K562 (cell line): ENCODE results near the gene PSMB7. TPM values are rescaled to one million over a fixed set of nuclear protein-coding genes. Genes with fewer than 3 reads are reported as not detected.

Experiments used
- ATAC-seq: fragments of 200-7000 bp; cut with Tn5 transposase; 3 replicates; pipeline ENCODE4 v1.9.1; 2020; ENCODE audit warnings: moderate library complexity
- BruUV-seq: library from RNA; stranded (reverse); fragments of 400-500 nt; replicated peaks from 2 replicates; lab custom pipeline; 2021; lab: Mats Ljungman, UMichigan
- CTCF ChIA-PET: fragments of 300-600 bp; formaldehyde crosslinking; extraction: SDS; loops from one replicate; lab custom pipeline; 2021; ENCODE audit warnings: low intra/inter-chr PET ratio; lab: Yijun Ruan, JAX
- POLR2A ChIA-PET: fragments of 300-600, 350-650 bp; sonication (Branson Sonifier 250); formaldehyde crosslinking; extraction: SDS; loops from one replicate; lab custom pipeline; 2021; ENCODE audit warnings: antibody characterized with exemption, inconsistent platforms; lab: Yijun Ruan, JAX
- DNase-seq, 4 experiments: peaks; one replicate each; pipeline versions ENCODE4 v3.0.0 to v3.0.0-alpha.2; 2011 to 2018; ENCODE audit warnings: low spot score in 3 of 4, mixed read lengths in 3 of 4; ENCODE audit errors: extremely low read depth in 1 of 4
- FAIRE-seq: peaks from 2 replicates; lab custom pipeline; 2011; peaks lifted over from hg19 to GRCh38; lab: Jason Lieb, UNC
- H2AFZ ChIP-seq: 2 replicates; pipeline ENCODE4 v1.6.0; 2011; ENCODE audit warnings: low read depth, low read length, control low read depth, inconsistent platforms
- H3K27ac ChIP-seq: fragments of 200-600 bp; 3 replicates; pipeline ENCODE4 v1.8.0; 2011; ENCODE audit warnings: low read depth, mild to moderate bottlenecking, control low read depth, inconsistent platforms, low read length, moderate library complexity, mixed read lengths; ENCODE audit errors: extremely low read depth
- H3K27me3 ChIP-seq, 2 experiments: fragments of 300-600 bp in 1 of 2; 2 replicates in 1 of 2; 3 replicates in 1 of 2; pipeline versions ENCODE4 v1.6.0 to v1.8.0; 2011; ENCODE audit warnings: inconsistent platforms in 2 of 2, low read length in 2 of 2, mild to moderate bottlenecking in 1 of 2, mixed read lengths in 1 of 2, moderate library complexity in 1 of 2; ENCODE audit not compliant: control insufficient read depth in 2 of 2, insufficient read depth in 2 of 2
- H3K36me3 ChIP-seq: fragments of 300-600 bp; 3 replicates; pipeline ENCODE4 v1.8.0; 2011; ENCODE audit warnings: mild to moderate bottlenecking, low read length, inconsistent platforms; ENCODE audit not compliant: control insufficient read depth, insufficient read depth
- H3K4me1 ChIP-seq, 2 experiments: fragments of 200-600 bp in 1 of 2; replicated peaks in 1 of 2; 2 replicates in 1 of 2; 3 replicates in 1 of 2; pipeline versions ENCODE4 v1.5.1 to v1.8.0; 2011; ENCODE audit warnings: inconsistent platforms in 2 of 2, low read length in 2 of 2, mild to moderate bottlenecking in 1 of 2, mixed read lengths in 1 of 2, moderate library complexity in 1 of 2; ENCODE audit not compliant: control insufficient read depth in 2 of 2, insufficient read depth in 2 of 2
- H3K4me2 ChIP-seq: 2 replicates; pipeline ENCODE4 v1.6.1; 2011; ENCODE audit warnings: low read length, control low read depth, inconsistent platforms, mixed read lengths; ENCODE audit not compliant: insufficient read depth
- H3K4me3 ChIP-seq: fragments of 200-600 bp; sonication (generic), shearing (Covaris generic); 2 replicates; pipeline ENCODE4 v1.5.1; 2016; ENCODE audit warnings: control low read depth, inconsistent platforms
- H3K79me2 ChIP-seq: fragments of 200-600 bp; 3 replicates; pipeline ENCODE4 v1.8.0; 2011; ENCODE audit warnings: low read length, inconsistent platforms; ENCODE audit not compliant: control insufficient read depth, insufficient read depth
- H3K9ac ChIP-seq, 2 experiments: 2 replicates each; pipeline versions ENCODE4 v1.6.0 to v1.6.1; 2011; ENCODE audit warnings: low read depth in 2 of 2, low read length in 2 of 2, control low read depth in 1 of 2, inconsistent platforms in 1 of 2, mild to moderate bottlenecking in 1 of 2, mixed read lengths in 1 of 2; ENCODE audit not compliant: insufficient read depth in 1 of 2
- H3K9me1 ChIP-seq: one replicate; pipeline ENCODE4 v1.6.0; 2011; ENCODE audit warnings: inconsistent platforms, mild to moderate bottlenecking, low read length, moderate library complexity; ENCODE audit not compliant: control insufficient read depth, insufficient read depth
- H3K9me3 ChIP-seq: replicated peaks from 2 replicates; pipeline ENCODE4 v1.5.1; 2011; ENCODE audit warnings: low read depth, low read length, inconsistent platforms; ENCODE audit not compliant: control insufficient read depth, insufficient read depth
- H4K20me1 ChIP-seq: replicated peaks from 2 replicates; pipeline ENCODE4 v1.6.1; 2011; ENCODE audit warnings: low read length, inconsistent platforms, mixed read lengths; ENCODE audit not compliant: control insufficient read depth, insufficient read depth
- DNMT1 ChIP-seq: fragments of 450-650 bp; IDR thresholded peaks from 2 replicates; pipeline ENCODE4 v1.6.1; 2016; ENCODE audit warnings: antibody characterized with exemption, mild to moderate bottlenecking
- E2F4 ChIP-seq: sonication (generic); formaldehyde crosslinking; IDR thresholded peaks from 2 replicates; pipeline ENCODE4 v1.8.0; 2022; ENCODE audit warnings: mild to moderate bottlenecking, low read depth, missing genetic modification reagents
- ETV6 ChIP-seq, 3 experiments: fragments of 150-350 bp in 1 of 3; sonication (generic) in 1 of 3; formaldehyde crosslinking in 1 of 3; IDR thresholded peaks; 2 replicates each; pipeline versions ENCODE4 v1.6.1 to v1.8.0; 2014 to 2022; ENCODE audit warnings: borderline replicate concordance in 2 of 3, low read depth in 2 of 3, antibody characterized with exemption in 1 of 3, low read length in 1 of 3, mild to moderate bottlenecking in 1 of 3, missing genetic modification reagents in 1 of 3
- FOXK2 ChIP-seq, 2 experiments: fragments of 450-650 bp; IDR thresholded peaks in 1 of 2; conservative IDR thresholded peaks in 1 of 2; 2 replicates each; pipeline ENCODE4 v1.6.1; 2016; ENCODE audit warnings: low read depth in 2 of 2, mild to moderate bottlenecking in 1 of 2
- HLTF ChIP-seq: fragments of 450-650 bp; IDR thresholded peaks from 2 replicates; pipeline ENCODE4 v1.6.1; 2016
- TCF7 ChIP-seq: sonication (generic); IDR thresholded peaks from 2 replicates; pipeline ENCODE4 v1.6.1; 2016; ENCODE audit warnings: antibody characterized with exemption, borderline replicate concordance
- TRIM25 ChIP-seq: fragments of 450-650 bp; IDR thresholded peaks from 2 replicates; pipeline ENCODE4 v1.7.0; 2016; ENCODE audit warnings: borderline replicate concordance
- ZBED1 ChIP-seq: IDR thresholded peaks from 2 replicates; pipeline ENCODE4 v1.6.1; 2014
- ZC3H4 ChIP-seq: sonication (generic); formaldehyde crosslinking; IDR thresholded peaks from 2 replicates; pipeline ENCODE4 v1.9.0; 2021; ENCODE audit warnings: missing genetic modification reagents, borderline replicate concordance
- ZNF384 ChIP-seq: IDR thresholded peaks from 2 replicates; pipeline ENCODE4 v1.6.1; 2012; ENCODE audit warnings: low read depth, low read length, improper control_type of control experiment
- ZNF584 ChIP-seq: fragments of 200-800 bp; sonication (Bioruptor generic); IDR thresholded peaks from 2 replicates; pipeline ENCODE4 v1.6.1; 2016; ENCODE audit warnings: low read depth, mild to moderate bottlenecking, missing genetic modification characterization, missing compliant biosample characterization
- ZNF592 ChIP-seq: fragments of 450-650 bp; IDR thresholded peaks from 2 replicates; pipeline ENCODE4 v1.6.1; 2017; ENCODE audit warnings: antibody characterized with exemption, mild to moderate bottlenecking
- WGBS: fragments of 100-300 bp; shearing (Covaris generic); methylation state at CpG from one replicate; pipeline ENCODE4 v1.1.6; 2016; ENCODE audit warnings: low coverage, mixed read lengths; ENCODE audit not compliant: insufficient coverage; ENCODE audit errors: missing lambda C conversion rate; 5-methylcytosine and 5-hydroxymethylcytosine counted together
- in situ Hi-C: fragments of 300-500 bp; cut with MboI; formaldehyde crosslinking; loops from 4 replicates; pipeline ENCODE4 v1.15.0; 2018; ENCODE audit warnings: inconsistent platforms, mixed read lengths
- intact Hi-C: fragments of 100-400 bp; cut with micrococcal nuclease; formaldehyde crosslinking; loops from 2 replicates; pipeline ENCODE4 v1.14.2; 2022
- polyA plus RNA-seq, 8 experiments: library from polyadenylated mRNA; depleted of rRNA in 4 of 8; stranded (reverse) in 5 of 8; unstranded in 3 of 8; fragments of >200 nt; fragmentation: Nextera tagmentation in 2 of 8; fragmentation: Illumina TruSeq in 1 of 8; extraction: Ambion mirVana in 2 of 8; extraction: Trizol in 1 of 8; gene quantifications; 2 replicates each; pipeline versions ENCODE4 v1.2.1 to v1.2.3, GENCODE V29; 2011 to 2014; ENCODE audit warnings: inconsistent platforms in 1 of 8, missing spikeins in 1 of 8
- total RNA-seq, 7 experiments: library from RNA; depleted of rRNA in 6 of 7; stranded (reverse); fragments of >200 nt in 6 of 7; fragmentation: Illumina TruSeq in 2 of 7; extraction: Trizol in 2 of 7; gene quantifications; 2 replicates each; pipeline versions ENCODE4 v1.2.1 to v1.2.3, GENCODE V29; 2011 to 2021; ENCODE audit warnings: low replicate concordance in 1 of 7
- TF ChIP-seq, protein P1 (sequence below), 3 experiments: IDR thresholded peaks in 2 of 3; conservative IDR thresholded peaks in 1 of 3; 2 replicates each; pipeline ENCODE4 v1.5.1; 2011 to 2012; ENCODE audit warnings: low read length in 3 of 3, mild to moderate bottlenecking in 3 of 3, control low read depth in 2 of 3, improper control_type of control experiment in 1 of 3, inconsistent platforms in 1 of 3, low read depth in 1 of 3, mixed read lengths in 1 of 3, moderate library complexity in 1 of 3; ENCODE audit not compliant: insufficient read depth in 2 of 3

The PSMB7 gene
- total and polyA plus RNA-seq, 9 of the 15 experiments (the other 6 are each of a cell fraction or from before 2014, with no cell fraction given): 321 to 978 (median 407) TPM

DNA sequence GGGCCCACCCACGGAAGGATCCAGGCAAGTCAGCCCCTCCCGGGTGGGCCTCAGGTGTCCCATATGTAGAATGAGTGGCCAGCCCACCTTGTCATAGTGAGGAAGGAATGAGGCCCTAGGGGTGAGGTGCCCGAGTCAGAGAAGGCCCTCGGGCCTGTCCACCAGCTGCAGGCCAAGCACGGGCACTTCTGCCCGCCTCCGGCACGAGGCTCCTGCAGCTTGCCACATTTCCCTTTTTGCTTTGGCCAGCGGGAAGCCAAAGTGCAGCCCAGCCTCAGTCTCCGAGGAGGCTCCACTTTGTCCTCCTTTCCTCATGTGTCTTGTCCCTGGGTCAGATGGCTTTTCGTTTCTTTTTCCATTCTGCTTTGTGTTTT lies 72.9 kb downstream of the PSMB7 start:
- intact Hi-C loops (no loop called here), in situ Hi-C loops (no loop called here)
- POLR2A ChIA-PET: interaction anchor here (1.0 kb wide), 1 partner anchor 31 kb away, joined by 4 read pairs; no protein-coding TSS in a partner anchor
- 0 out of 2 replicates have a peak, but pooled peaks cover 4% of the 10 kb centered on the region for H4K20me1 ChIP-seq
- H3K27me3 ChIP-seq: no peaks in the 10 kb centered on the region
- CTCF ChIA-PET: no interaction called here
- peaks cover 0 to 33% of the 10 kb centered on the region in 2 experiments; a peak in 2 of 5 replicates for H3K4me1 ChIP-seq
- no peak for FAIRE-seq
- no peaks in the 10 kb centered on the region for H3K79me2 ChIP-seq
- H3K4me2 ChIP-seq: no peak overlapping the region
- BruUV-seq: no TSS peak
- no peak for ATAC-seq
- WGBS: 80% methylated on average over 11 of the region's 11 CpGs
- no peak overlapping the region for H3K9ac ChIP-seq
- no peak overlapping the region for H2AFZ ChIP-seq
- H3K9me3 ChIP-seq: no peaks in the 10 kb centered on the region
- H3K36me3 ChIP-seq: peaks cover 14% of the 10 kb centered on the region; the same call in 1 of the 3 replicates
- no peaks in the 10 kb centered on the region for H3K9me1 ChIP-seq
- no peak overlapping the region for H3K27ac ChIP-seq
- no peak for DNase-seq
- H3K4me3 ChIP-seq: no peak overlapping the region
- TF ChIP-seq ZNF384: no peak
- TF ChIP-seq TCF7: no peak
- no peak for TF ChIP-seq ZNF584 (CRISPR knock-in tag)
- TF ChIP-seq, protein P1, sequence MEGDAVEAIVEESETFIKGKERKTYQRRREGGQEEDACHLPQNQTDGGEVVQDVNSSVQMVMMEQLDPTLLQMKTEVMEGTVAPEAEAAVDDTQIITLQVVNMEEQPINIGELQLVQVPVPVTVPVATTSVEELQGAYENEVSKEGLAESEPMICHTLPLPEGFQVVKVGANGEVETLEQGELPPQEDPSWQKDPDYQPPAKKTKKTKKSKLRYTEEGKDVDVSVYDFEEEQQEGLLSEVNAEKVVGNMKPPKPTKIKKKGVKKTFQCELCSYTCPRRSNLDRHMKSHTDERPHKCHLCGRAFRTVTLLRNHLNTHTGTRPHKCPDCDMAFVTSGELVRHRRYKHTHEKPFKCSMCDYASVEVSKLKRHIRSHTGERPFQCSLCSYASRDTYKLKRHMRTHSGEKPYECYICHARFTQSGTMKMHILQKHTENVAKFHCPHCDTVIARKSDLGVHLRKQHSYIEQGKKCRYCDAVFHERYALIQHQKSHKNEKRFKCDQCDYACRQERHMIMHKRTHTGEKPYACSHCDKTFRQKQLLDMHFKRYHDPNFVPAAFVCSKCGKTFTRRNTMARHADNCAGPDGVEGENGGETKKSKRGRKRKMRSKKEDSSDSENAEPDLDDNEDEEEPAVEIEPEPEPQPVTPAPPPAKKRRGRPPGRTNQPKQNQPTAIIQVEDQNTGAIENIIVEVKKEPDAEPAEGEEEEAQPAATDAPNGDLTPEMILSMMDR (IDR thresholded peaks at IDR 0.05 in 2 of 3, conservative IDR thresholded peaks at IDR 0.05 in 1 of 3; ENCODE audit: insufficient read depth in 2 of 3, low read depth in 1 of 3, low read length in 3 of 3): no peak
- TF ChIP-seq ZC3H4: no peak
- no peak for TF ChIP-seq E2F4 (CRISPR knock-in tag)
- no peak for TF ChIP-seq FOXK2 (conservative IDR thresholded peaks at IDR 0.05 in 1 of 2, IDR thresholded peaks at IDR 0.05 in 1 of 2; ENCODE audit: low read depth in 2 of 2)
- no peak for TF ChIP-seq ETV6 (IDR thresholded peaks at IDR 0.05; ENCODE audit: borderline replicate concordance in 1 of 2, low read depth in 2 of 2, low read length in 1 of 2)
- no peak for TF ChIP-seq ETV6 (CRISPR knock-in tag; IDR thresholded peaks at IDR 0.05; ENCODE audit: borderline replicate concordance)
- no peak for TF ChIP-seq TRIM25
- no peak for TF ChIP-seq DNMT1
- TF ChIP-seq HLTF: no peak
- TF ChIP-seq ZBED1: no peak
- TF ChIP-seq ZNF592: no peak
